ENCODE data around the gene CDCA5. TPM values are rescaled to one million over a fixed set of nuclear protein-coding genes. Genes with fewer than 3 reads are reported as not detected.

The CDCA5 gene
- total RNA-seq, 1 experiment from 2014 or later = 92.9 TPM

DNA sequence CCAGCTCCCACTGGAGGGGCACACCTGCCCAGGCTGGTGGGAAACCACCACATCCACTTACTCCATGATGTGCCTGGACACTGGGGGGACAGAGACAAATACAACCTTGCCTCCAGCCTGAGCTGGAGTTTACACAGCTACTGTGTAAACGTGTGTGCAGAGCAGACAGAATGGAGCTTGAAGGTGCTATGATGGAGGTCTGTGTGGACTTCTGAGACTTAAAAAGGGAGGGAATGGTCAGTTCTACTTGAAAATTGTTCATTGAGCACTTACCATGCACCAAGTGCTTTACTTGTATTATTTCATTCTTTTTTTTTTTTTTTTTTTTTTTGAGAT lies 11.2 kb downstream of the CDCA5 start:
- ChIA-PET POLR2A (no interaction called here), CTCF (no interaction called here)
- BruUV-seq (replicated peaks) = no TSS peak
- no peaks in the 10 kb centered on the region for H3K9me3 ChIP-seq (ENCODE audit: control insufficient read depth, insufficient read depth, low read depth, low read length)
- no peak for ATAC-seq
- no peak for DNase-seq (ENCODE audit: low read depth, low spot score)
- H3K27ac ChIP-seq (ENCODE audit: low read length) = no peak overlapping the region
- intact Hi-C loops (cut with micrococcal nuclease; ENCODE audit: unreplicated experiment) (no loop called here), in situ Hi-C loops (cut with HindIII; ENCODE audit: low pct_unique_long_range_greater_than_20kb, low sequenced_read_pairs) (no loop called here)
- no peaks in the 10 kb centered on the region for H3K27me3 ChIP-seq (ENCODE audit: control insufficient read depth, insufficient read depth, low read length)
- peaks cover under 1% of the 10 kb centered on the region; the same call in 1 of the 2 replicates for H3K4me1 ChIP-seq (ENCODE audit: control insufficient read depth, insufficient read depth, low read length)
- H3K36me3 ChIP-seq (ENCODE audit: control insufficient read depth, insufficient read depth, low read length) = no peaks in the 10 kb centered on the region
- TF ChIP-seq TCF7L2 (IDR thresholded peaks at IDR 0.05; ENCODE audit: low read depth, low read length) (no peak), POLR2AphosphoS5 (IDR thresholded peaks at IDR 0.05; ENCODE audit: low read depth, low read length) (no peak), SIN3A (IDR thresholded peaks at IDR 0.05; ENCODE audit: borderline replicate concordance, insufficient read depth, low read depth, low read length) (no peak)
- TF ChIP-seq, protein P1, sequence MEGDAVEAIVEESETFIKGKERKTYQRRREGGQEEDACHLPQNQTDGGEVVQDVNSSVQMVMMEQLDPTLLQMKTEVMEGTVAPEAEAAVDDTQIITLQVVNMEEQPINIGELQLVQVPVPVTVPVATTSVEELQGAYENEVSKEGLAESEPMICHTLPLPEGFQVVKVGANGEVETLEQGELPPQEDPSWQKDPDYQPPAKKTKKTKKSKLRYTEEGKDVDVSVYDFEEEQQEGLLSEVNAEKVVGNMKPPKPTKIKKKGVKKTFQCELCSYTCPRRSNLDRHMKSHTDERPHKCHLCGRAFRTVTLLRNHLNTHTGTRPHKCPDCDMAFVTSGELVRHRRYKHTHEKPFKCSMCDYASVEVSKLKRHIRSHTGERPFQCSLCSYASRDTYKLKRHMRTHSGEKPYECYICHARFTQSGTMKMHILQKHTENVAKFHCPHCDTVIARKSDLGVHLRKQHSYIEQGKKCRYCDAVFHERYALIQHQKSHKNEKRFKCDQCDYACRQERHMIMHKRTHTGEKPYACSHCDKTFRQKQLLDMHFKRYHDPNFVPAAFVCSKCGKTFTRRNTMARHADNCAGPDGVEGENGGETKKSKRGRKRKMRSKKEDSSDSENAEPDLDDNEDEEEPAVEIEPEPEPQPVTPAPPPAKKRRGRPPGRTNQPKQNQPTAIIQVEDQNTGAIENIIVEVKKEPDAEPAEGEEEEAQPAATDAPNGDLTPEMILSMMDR (IDR thresholded peaks at IDR 0.05) = no peak
- TF ChIP-seq, protein P2, sequence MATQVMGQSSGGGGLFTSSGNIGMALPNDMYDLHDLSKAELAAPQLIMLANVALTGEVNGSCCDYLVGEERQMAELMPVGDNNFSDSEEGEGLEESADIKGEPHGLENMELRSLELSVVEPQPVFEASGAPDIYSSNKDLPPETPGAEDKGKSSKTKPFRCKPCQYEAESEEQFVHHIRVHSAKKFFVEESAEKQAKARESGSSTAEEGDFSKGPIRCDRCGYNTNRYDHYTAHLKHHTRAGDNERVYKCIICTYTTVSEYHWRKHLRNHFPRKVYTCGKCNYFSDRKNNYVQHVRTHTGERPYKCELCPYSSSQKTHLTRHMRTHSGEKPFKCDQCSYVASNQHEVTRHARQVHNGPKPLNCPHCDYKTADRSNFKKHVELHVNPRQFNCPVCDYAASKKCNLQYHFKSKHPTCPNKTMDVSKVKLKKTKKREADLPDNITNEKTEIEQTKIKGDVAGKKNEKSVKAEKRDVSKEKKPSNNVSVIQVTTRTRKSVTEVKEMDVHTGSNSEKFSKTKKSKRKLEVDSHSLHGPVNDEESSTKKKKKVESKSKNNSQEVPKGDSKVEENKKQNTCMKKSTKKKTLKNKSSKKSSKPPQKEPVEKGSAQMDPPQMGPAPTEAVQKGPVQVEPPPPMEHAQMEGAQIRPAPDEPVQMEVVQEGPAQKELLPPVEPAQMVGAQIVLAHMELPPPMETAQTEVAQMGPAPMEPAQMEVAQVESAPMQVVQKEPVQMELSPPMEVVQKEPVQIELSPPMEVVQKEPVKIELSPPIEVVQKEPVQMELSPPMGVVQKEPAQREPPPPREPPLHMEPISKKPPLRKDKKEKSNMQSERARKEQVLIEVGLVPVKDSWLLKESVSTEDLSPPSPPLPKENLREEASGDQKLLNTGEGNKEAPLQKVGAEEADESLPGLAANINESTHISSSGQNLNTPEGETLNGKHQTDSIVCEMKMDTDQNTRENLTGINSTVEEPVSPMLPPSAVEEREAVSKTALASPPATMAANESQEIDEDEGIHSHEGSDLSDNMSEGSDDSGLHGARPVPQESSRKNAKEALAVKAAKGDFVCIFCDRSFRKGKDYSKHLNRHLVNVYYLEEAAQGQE (IDR thresholded peaks at IDR 0.05; ENCODE audit: insufficient read depth in 1 of 2, low read depth in 2 of 2, low read length in 1 of 2) = no peak
- no peak overlapping the region for H3K4me3 ChIP-seq (ENCODE audit: low read depth in 2 of 2, low read length in 2 of 2)

- POLR2A ChIA-PET = no interaction called here
- Histone ChIP-seq H3K4me1 (ENCODE audit: control insufficient read depth, insufficient read depth, low read length) (no peaks in the 10 kb centered on the region), H3K36me3 (ENCODE audit: control insufficient read depth, insufficient read depth, low read length) (no peaks in the 10 kb centered on the region), H3K9me3 (ENCODE audit: control insufficient read depth, insufficient read depth, low read depth, low read length) (no peaks in the 10 kb centered on the region), H3K27me3 (ENCODE audit: control insufficient read depth, insufficient read depth, low read length) (no peaks in the 10 kb centered on the region), H3K4me3 (ENCODE audit: low read depth in 2 of 2, low read length in 2 of 2) (no peak overlapping the region), H3K27ac (ENCODE audit: low read length) (no peak overlapping the region)
- in situ Hi-C loops (cut with HindIII; ENCODE audit: low pct_unique_long_range_greater_than_20kb, low sequenced_read_pairs) = no loop called here
- peak; percentile 37; the same call in 1 of the 2 replicates for ATAC-seq
- CTCF ChIA-PET = interaction anchor here (0.7 kb wide), 1 partner anchor 155 kb away, joined by 7 read pairs; no protein-coding TSS in a partner anchor
- TF ChIP-seq, protein P1 (IDR thresholded peaks at IDR 0.05) = no peak
- no peak for TF ChIP-seq TCF7L2 (IDR thresholded peaks at IDR 0.05; ENCODE audit: low read depth, low read length)
- TF ChIP-seq, protein P2 (IDR thresholded peaks at IDR 0.05; ENCODE audit: insufficient read depth in 1 of 2, low read depth in 2 of 2, low read length in 1 of 2) = no peak
- no peak for TF ChIP-seq POLR2AphosphoS5 (IDR thresholded peaks at IDR 0.05; ENCODE audit: low read depth, low read length)
- TF ChIP-seq SIN3A (IDR thresholded peaks at IDR 0.05; ENCODE audit: borderline replicate concordance, insufficient read depth, low read depth, low read length) = no peak
- no TSS peak for BruUV-seq (replicated peaks)
- intact Hi-C loops (cut with micrococcal nuclease; ENCODE audit: unreplicated experiment) = no loop called here
- DNase-seq (ENCODE audit: low read depth, low spot score) = no peak
Observed at GRCh38 chr11:65071907-65072630, 11.8 kb downstream of the CDCA5 start.

All from Panc1 (cell line).